GM12878 (cell line): Measurements from ENCODE around the gene PATJ. TPM values are rescaled to one million over a fixed set of nuclear protein-coding genes. Genes with fewer than 3 reads are reported as not detected.

Experiments
- BMI1 ChIP-seq: fragments of 450-650 bp; IDR thresholded peaks from 2 replicates; pipeline ENCODE4 v1.6.1; 2016; ENCODE audit warnings: mild to moderate bottlenecking, moderate library complexity, borderline replicate concordance
- CEBPZ ChIP-seq: fragments of 150-350 bp; IDR thresholded peaks from 2 replicates; pipeline ENCODE4 v1.6.1; 2016; ENCODE audit warnings: low read depth, low read length
- FOXM1 ChIP-seq: IDR thresholded peaks from 2 replicates; pipeline ENCODE4 v1.6.1; 2012; ENCODE audit warnings: low read depth, mild to moderate bottlenecking, inconsistent platforms, low read length, moderate library complexity
- HSF1 ChIP-seq: fragments of 150-350 bp; IDR thresholded peaks from 2 replicates; pipeline ENCODE4 v1.6.1; 2014; ENCODE audit warnings: mild to moderate bottlenecking, low read depth, low read length
- SMC3 ChIP-seq: IDR thresholded peaks from 2 replicates; pipeline ENCODE4 v1.6.1; 2011; ENCODE audit warnings: low read length, improper control_type of control experiment, borderline replicate concordance
- TAF1 ChIP-seq: IDR thresholded peaks from 2 replicates; pipeline ENCODE4 v1.6.1; 2011; ENCODE audit warnings: mild to moderate bottlenecking, low read depth, low read length, borderline replicate concordance
- USF1 ChIP-seq: IDR thresholded peaks from 2 replicates; pipeline ENCODE4 v1.6.1; 2011; ENCODE audit warnings: borderline replicate concordance, low read depth, mild to moderate bottlenecking, moderate library complexity, mixed read lengths, low read length; ENCODE audit not compliant: insufficient read depth; ENCODE audit errors: extremely low read length
- ZNF217 ChIP-seq: fragments of 450-650 bp; IDR thresholded peaks from 2 replicates; pipeline ENCODE4 v1.6.1; 2017; ENCODE audit warnings: antibody characterized with exemption, mild to moderate bottlenecking
- ZNF592 ChIP-seq: fragments of 450-650 bp; IDR thresholded peaks from 2 replicates; pipeline ENCODE4 v1.6.1; 2017; ENCODE audit warnings: mild to moderate bottlenecking, moderate library complexity
- ZNF687 ChIP-seq: fragments of 450-650 bp; IDR thresholded peaks from 2 replicates; pipeline ENCODE4 v1.6.1; 2017; ENCODE audit warnings: mild to moderate bottlenecking, moderate library complexity
- polyA plus RNA-seq, 11 experiments: library from polyadenylated mRNA; depleted of rRNA in 4 of 11; unstranded in 6 of 11; stranded (reverse) in 5 of 11; fragments of >200 nt; fragmentation: Nextera tagmentation in 4 of 11; fragmentation: Illumina TruSeq in 1 of 11; extraction: Ambion mirVana in 4 of 11; extraction: Trizol in 1 of 11; gene quantifications; 1 replicate in 1 of 11; 2 replicates in 10 of 11; pipeline versions ENCODE4 v1.2.1 to v1.2.3, GENCODE V29; 2011 to 2016; ENCODE audit warnings: inconsistent platforms in 2 of 11, missing spikeins in 2 of 11, low read depth in 1 of 11
- total RNA-seq, 4 experiments: library from RNA; depleted of rRNA in 3 of 4; stranded (reverse); fragments of >200 nt in 3 of 4; fragmentation: Illumina TruSeq in 1 of 4; extraction: Trizol in 1 of 4; gene quantifications; 2 replicates each; pipeline versions ENCODE4 v1.2.1 to v1.2.3, GENCODE V29; 2013 to 2021

Gene PATJ
- total and polyA plus RNA-seq, 10 of the 15 experiments (the other 5 are each of a cell fraction or from before 2014, with no cell fraction given): 2.8 to 13.9 (median 6.9) TPM

- no peak for TF ChIP-seq ZNF592
- no peak for TF ChIP-seq ZNF217
- TF ChIP-seq HSF1: no peak
- TF ChIP-seq CEBPZ: no peak
- TF ChIP-seq ZNF687: no peak
- no peak for TF ChIP-seq TAF1
- TF ChIP-seq USF1: no peak
- no peak for TF ChIP-seq BMI1
- no peak for TF ChIP-seq FOXM1
- no peak for TF ChIP-seq SMC3
Observed at GRCh38 chr1:61709908-61710289, 32.4 kb upstream of the PATJ start (continued).
